PC-3 (cell line): ENCODE results near the gene SSTR3. TPM values are rescaled to one million over a fixed set of nuclear protein-coding genes. Genes with fewer than 3 reads are reported as not detected.

Experiments used
- ATAC-seq: fragments of 200-7000 bp; cut with Tn5 transposase; 2 replicates; pipeline ENCODE4 v1.9.1; 2020; ENCODE audit warnings: mild to moderate bottlenecking, moderate library complexity
- BruUV-seq: library from RNA; stranded (reverse); fragments of 400-500 nt; replicated peaks from 2 replicates; lab custom pipeline; 2021; lab: Mats Ljungman, UMichigan
- CTCF ChIA-PET: fragments of 300-600 bp; sonication (Branson Sonifier 250); formaldehyde crosslinking; loops from one replicate; lab custom pipeline; 2022; ENCODE audit warnings: antibody characterized with exemption; lab: Charles Lee
- POLR2A ChIA-PET: fragments of 300-600 bp; sonication (Branson Sonifier 250); formaldehyde crosslinking; loops from one replicate; lab custom pipeline; 2022; ENCODE audit warnings: antibody characterized with exemption; ENCODE audit not compliant: unreplicated experiment; lab: Charles Lee
- DNase-seq: peaks from one replicate; pipeline ENCODE4 v3.0.0-alpha.2; 2015
- H2AFZ ChIP-seq: fragments of 300-600 bp; sonication (generic); 2 replicates; pipeline ENCODE4 v1.6.0; 2016; ENCODE audit warnings: antibody characterized with exemption, low read length
- H3F3A ChIP-seq: fragments of 300-600 bp; sonication (generic); one replicate; pipeline ENCODE4 v1.6.0; 2017; ENCODE audit warnings: antibody characterized with exemption, low read length, control low read depth, mild to moderate bottlenecking; ENCODE audit not compliant: unreplicated experiment
- H3K27ac ChIP-seq: fragments of 300-600 bp; sonication (generic); 2 replicates; pipeline ENCODE4 v1.5.1; 2016; ENCODE audit warnings: mild to moderate bottlenecking, low read length
- H3K27me3 ChIP-seq: fragments of 300-600 bp; sonication (generic); 2 replicates; pipeline ENCODE4 v1.6.1; 2016; ENCODE audit warnings: low read length, mixed read lengths
- H3K36me3 ChIP-seq: fragments of 300-600 bp; sonication (generic); 2 replicates; pipeline ENCODE4 v1.6.1; 2016; ENCODE audit warnings: low read depth, mixed run types, low read length, mixed read lengths
- H3K4me1 ChIP-seq: fragments of 300-600 bp; sonication (generic); 2 replicates; pipeline ENCODE4 v1.5.1; 2016; ENCODE audit warnings: low read length; ENCODE audit not compliant: insufficient read depth
- H3K4me2 ChIP-seq: fragments of 300-600 bp; sonication (generic); 2 replicates; pipeline ENCODE4 v1.6.0; 2016; ENCODE audit warnings: low read length
- H3K4me3 ChIP-seq: fragments of 300-600 bp; sonication (generic); 2 replicates; pipeline ENCODE4 v1.5.1; 2016; ENCODE audit warnings: mild to moderate bottlenecking, low read length, mixed read lengths
- H3K79me2 ChIP-seq: fragments of 300-600 bp; sonication (generic); 2 replicates; pipeline ENCODE4 v1.6.1; 2017; ENCODE audit warnings: low read length, mixed read lengths
- H3K9ac ChIP-seq: fragments of 300-600 bp; sonication (generic); 2 replicates; pipeline ENCODE4 v1.6.0; 2016; ENCODE audit warnings: mild to moderate bottlenecking, low read length
- H3K9me2 ChIP-seq: fragments of 300-600 bp; sonication (generic); replicated peaks from 2 replicates; pipeline ENCODE4 v1.6.1; 2016; ENCODE audit warnings: mixed run types, low read length, mixed read lengths
- H3K9me3 ChIP-seq: fragments of 300-600 bp; sonication (generic); 2 replicates; pipeline ENCODE4 v1.6.1; 2016; ENCODE audit warnings: low read length, mixed read lengths
- H4K20me1 ChIP-seq: fragments of 300-600 bp; sonication (generic); 2 replicates; pipeline ENCODE4 v1.6.1; 2016; ENCODE audit warnings: low read length, mixed read lengths
- CTCF ChIP-seq: fragments of 300-600 bp; sonication (generic); conservative IDR thresholded peaks from 2 replicates; pipeline ENCODE4 v1.5.1; 2017; ENCODE audit warnings: antibody characterized with exemption, low read depth, mild to moderate bottlenecking, low read length
- EZH2 ChIP-seq: fragments of 300-600 bp; sonication (generic); IDR thresholded peaks from one replicate; pipeline ENCODE4 v1.6.1; 2017; ENCODE audit warnings: antibody characterized with exemption, mild to moderate bottlenecking, low read length; ENCODE audit not compliant: unreplicated experiment
- EZH2phosphoT487 ChIP-seq: fragments of 300-600 bp; sonication (generic); IDR thresholded peaks from 2 replicates; pipeline ENCODE4 v1.6.1; 2018; ENCODE audit warnings: mild to moderate bottlenecking, antibody characterized with exemption, low read length, borderline replicate concordance
- intact Hi-C: fragments of 100-400 bp; cut with micrococcal nuclease; formaldehyde crosslinking; loops from 2 replicates; pipeline ENCODE4 v1.9.0; 2023
- total RNA-seq: library from RNA; depleted of rRNA; stranded (reverse); fragments of >200 nt; gene quantifications from 2 replicates; pipeline ENCODE4 v1.2.3, GENCODE V29; 2014

The SSTR3 gene
- total RNA-seq, 1 experiment from 2014 or later: 0.55 TPM

GRCh38 chr22:37228106-37229011 lies 16.1 kb upstream of the SSTR3 start:
- CTCF ChIA-PET: interaction anchor here (1.5 kb wide), 1 partner anchor 31 kb away, joined by 7 read pairs; no protein-coding TSS in a partner anchor
- POLR2A ChIA-PET: no interaction called here
- no TSS peak for BruUV-seq
- H3K4me1 ChIP-seq: peaks cover 33% of the 10 kb centered on the region
- intact Hi-C loops: no loop called here
- no peak overlapping the region for H2AFZ ChIP-seq
- peak overlapping the region; percentile 99 for H3K27ac ChIP-seq
- H3K4me3 ChIP-seq: no peak overlapping the region
- peak; percentile 73 for DNase-seq
- H3K4me2 ChIP-seq: peak overlapping the region; percentile 67
- no peaks in the 10 kb centered on the region for H3K27me3 ChIP-seq
- H3K9me2 ChIP-seq: no peaks in the 10 kb centered on the region
- no peaks in the 10 kb centered on the region; the same call in 1 of the 2 replicates for H3K36me3 ChIP-seq
- no peaks in the 10 kb centered on the region for H3K9me3 ChIP-seq
- H4K20me1 ChIP-seq: no peaks in the 10 kb centered on the region
- peak overlapping the region; percentile 89 for H3K9ac ChIP-seq
- no peaks in the 10 kb centered on the region for H3F3A ChIP-seq
- no peaks in the 10 kb centered on the region for H3K79me2 ChIP-seq
- peak; percentile 25 for ATAC-seq
- TF ChIP-seq CTCF: no peak
- TF ChIP-seq EZH2phosphoT487: no peak
- no peak for TF ChIP-seq EZH2

GRCh38 chr22:37226514-37226913 lies 14.2 kb upstream of the SSTR3 start:
- DNase-seq (no peak), ATAC-seq (no peak)
- H3K4me2 ChIP-seq: no peak overlapping the region
- no peaks in the 10 kb centered on the region for H3K79me2 ChIP-seq
- no peak overlapping the region for H3K27ac ChIP-seq
- H3K9me3 ChIP-seq: no peaks in the 10 kb centered on the region
- intact Hi-C loops: no loop called here
- no peak for TF ChIP-seq EZH2phosphoT487
- no peak for TF ChIP-seq CTCF
- TF ChIP-seq EZH2: no peak
- no peak overlapping the region for H3K9ac ChIP-seq
- peaks cover 33% of the 10 kb centered on the region for H3K4me1 ChIP-seq
- H3K36me3 ChIP-seq: no peaks in the 10 kb centered on the region; the same call in 1 of the 2 replicates
- ChIA-PET POLR2A (no interaction called here), CTCF (no interaction called here)
- H4K20me1 ChIP-seq: no peaks in the 10 kb centered on the region
- H3K9me2 ChIP-seq: no peaks in the 10 kb centered on the region
- no peak overlapping the region for H3K4me3 ChIP-seq
- H2AFZ ChIP-seq: no peak overlapping the region
- H3K27me3 ChIP-seq: no peaks in the 10 kb centered on the region
- no peaks in the 10 kb centered on the region for H3F3A ChIP-seq
- no TSS peak for BruUV-seq

GRCh38 chr22:37226087-37226486 lies 13.8 kb upstream of the SSTR3 start:
- TF ChIP-seq EZH2phosphoT487 (no peak), CTCF (no peak), EZH2 (no peak)
- Histone ChIP-seq H4K20me1 (no peaks in the 10 kb centered on the region), H3K27me3 (no peaks in the 10 kb centered on the region), H3K36me3 (no peaks in the 10 kb centered on the region; the same call in 1 of the 2 replicates), H3K9me2 (no peaks in the 10 kb centered on the region), H3K27ac (no peak overlapping the region), H3K79me2 (no peaks in the 10 kb centered on the region), H2AFZ (no peak overlapping the region), H3K4me1 (peaks cover 31% of the 10 kb centered on the region), H3K9me3 (no peaks in the 10 kb centered on the region), H3K9ac (no peak overlapping the region), H3K4me3 (no peak overlapping the region), H3K4me2 (no peak overlapping the region), H3F3A (no peaks in the 10 kb centered on the region)
- intact Hi-C loops: no loop called here
- ChIA-PET CTCF (no interaction called here), POLR2A (no interaction called here)
- DNase-seq (no peak), ATAC-seq (no peak)
- BruUV-seq: no TSS peak
